HG02981 (cell line): ENCODE results near the gene C21orf91.

Experiments used
- ATAC-seq: cut with Tn5 transposase; IDR thresholded peaks from one replicate; pipeline ENCODE4 v1.9.1; 2021; ENCODE audit warnings: mild to moderate bottlenecking, moderate library complexity; ENCODE audit not compliant: unreplicated experiment

The C21orf91 gene

GRCh38 chr21:17798796-17799195 lies 20.4 kb downstream of the C21orf91 start:
- no peak for ATAC-seq

- no peak for ATAC-seq
These were observed 21.2 kb downstream of the C21orf91 start for GRCh38 chr21:17797967-17798366.

GRCh38 chr21:17796503-17796902 lies 22.7 kb downstream of the C21orf91 start:
- no peak for ATAC-seq

- no peak for ATAC-seq
These were observed 23.1 kb downstream of the C21orf91 start for GRCh38 chr21:17796037-17796403.

- no peak for ATAC-seq
These were observed 23.8 kb downstream of the C21orf91 start for GRCh38 chr21:17795146-17796036.

- ATAC-seq = no peak
These were observed 24.5 kb downstream of the C21orf91 start for GRCh38 chr21:17794518-17795145.

- peak; percentile 79 for ATAC-seq
These were observed 25.7 kb downstream of the C21orf91 start for GRCh38 chr21:17793246-17794123.

- no peak for ATAC-seq
These were observed 29.5 kb downstream of the C21orf91 start for GRCh38 chr21:17789656-17790055.

- ATAC-seq = no peak
These were observed 30.1 kb downstream of the C21orf91 start for GRCh38 chr21:17789069-17789468.

- ATAC-seq = no peak
These were observed 32.3 kb downstream of the C21orf91 start for GRCh38 chr21:17786851-17787181.

- no peak for ATAC-seq
These were observed 32.9 kb downstream of the C21orf91 start for GRCh38 chr21:17786071-17786850.

- ATAC-seq = no peak
These were observed 33.8 kb downstream of the C21orf91 start for GRCh38 chr21:17785403-17785788.

GRCh38 chr21:17784604-17785402 lies 34.4 kb downstream of the C21orf91 start:
- ATAC-seq = peak; percentile 50

GRCh38 chr21:17784180-17784598 lies 35.0 kb downstream of the C21orf91 start:
- peak; percentile 55 for ATAC-seq

GRCh38 chr21:17783481-17784179 lies 35.5 kb downstream of the C21orf91 start:
- peak; percentile 28 for ATAC-seq

GRCh38 chr21:17783003-17783402 lies 36.2 kb downstream of the C21orf91 start:
- ATAC-seq = no peak

- ATAC-seq = no peak
These were observed 37.1 kb downstream of the C21orf91 start for GRCh38 chr21:17782051-17782450.

GRCh38 chr21:17781524-17781923 lies 37.6 kb downstream of the C21orf91 start:
- no peak for ATAC-seq

- peak; percentile 37 for ATAC-seq
These were observed 38.6 kb downstream of the C21orf91 start for GRCh38 chr21:17780539-17780938.
